HG03159 (cell line): Measurements from ENCODE around the gene BTNL3.
"Not testable (repeated sequence)": the region's sequence is repeated elsewhere in the genome, so short reads cannot be mapped to it uniquely, and the experiment has no call there.

Source experiments
- ATAC-seq: cut with Tn5 transposase; IDR thresholded peaks from one replicate; pipeline ENCODE4 v1.9.1; 2021; ENCODE audit warnings: mild to moderate bottlenecking, moderate library complexity; ENCODE audit not compliant: unreplicated experiment

BTNL3 gene

GRCh38 chr5:181017448-181017847 lies 28.8 kb downstream of the BTNL3 start:
- not testable (repeated sequence) for ATAC-seq

GRCh38 chr5:181020688-181021087 lies 32.0 kb downstream of the BTNL3 start:
- ATAC-seq, result no peak

GRCh38 chr5:181024245-181025064 lies 35.8 kb downstream of the BTNL3 start:
- no peak for ATAC-seq

- no peak for ATAC-seq
Observed at GRCh38 chr5:181027452-181028031, 38.9 kb downstream of the BTNL3 start.

- ATAC-seq, result no peak
Observed at GRCh38 chr5:181028032-181028819, 39.6 kb downstream of the BTNL3 start.

- no peak for ATAC-seq
Observed at GRCh38 chr5:181031716-181032115, 43.1 kb downstream of the BTNL3 start.

- ATAC-seq, result no peak
Observed at GRCh38 chr5:181035991-181036815, 47.6 kb downstream of the BTNL3 start.

- ATAC-seq, result no peak
Observed at GRCh38 chr5:181036816-181037364, 48.2 kb downstream of the BTNL3 start.

GRCh38 chr5:181037365-181037861 lies 48.8 kb downstream of the BTNL3 start:
- no peak for ATAC-seq

- no peak for ATAC-seq
Observed at GRCh38 chr5:181039471-181039870, 50.8 kb downstream of the BTNL3 start.

GRCh38 chr5:181039931-181040630 lies 51.4 kb downstream of the BTNL3 start, which contains the start of gene BTNL9:
BTNL9 (plus strand) TSS chr5:181040266; CDS start chr5:181045490, 5,224 bp downstream.
- no peak for ATAC-seq

- no peak for ATAC-seq
Observed at GRCh38 chr5:181040631-181040945, 51.9 kb downstream of the BTNL3 start.

GRCh38 chr5:181041043-181041442 lies 52.4 kb downstream of the BTNL3 start:
- no peak for ATAC-seq

- no peak for ATAC-seq
Observed at GRCh38 chr5:181042036-181042713, 53.5 kb downstream of the BTNL3 start.

- ATAC-seq, result no peak
Observed at GRCh38 chr5:181042722-181043121, 54.1 kb downstream of the BTNL3 start.

GRCh38 chr5:181043285-181044092 lies 54.8 kb downstream of the BTNL3 start:
- no peak for ATAC-seq

GRCh38 chr5:181044093-181044599 lies 55.5 kb downstream of the BTNL3 start:
- ATAC-seq, result no peak

GRCh38 chr5:181044662-181045305 lies 56.1 kb downstream of the BTNL3 start:
- no peak for ATAC-seq
